ENCODE results near the gene ADAD2.

Gene ADAD2

DNA sequence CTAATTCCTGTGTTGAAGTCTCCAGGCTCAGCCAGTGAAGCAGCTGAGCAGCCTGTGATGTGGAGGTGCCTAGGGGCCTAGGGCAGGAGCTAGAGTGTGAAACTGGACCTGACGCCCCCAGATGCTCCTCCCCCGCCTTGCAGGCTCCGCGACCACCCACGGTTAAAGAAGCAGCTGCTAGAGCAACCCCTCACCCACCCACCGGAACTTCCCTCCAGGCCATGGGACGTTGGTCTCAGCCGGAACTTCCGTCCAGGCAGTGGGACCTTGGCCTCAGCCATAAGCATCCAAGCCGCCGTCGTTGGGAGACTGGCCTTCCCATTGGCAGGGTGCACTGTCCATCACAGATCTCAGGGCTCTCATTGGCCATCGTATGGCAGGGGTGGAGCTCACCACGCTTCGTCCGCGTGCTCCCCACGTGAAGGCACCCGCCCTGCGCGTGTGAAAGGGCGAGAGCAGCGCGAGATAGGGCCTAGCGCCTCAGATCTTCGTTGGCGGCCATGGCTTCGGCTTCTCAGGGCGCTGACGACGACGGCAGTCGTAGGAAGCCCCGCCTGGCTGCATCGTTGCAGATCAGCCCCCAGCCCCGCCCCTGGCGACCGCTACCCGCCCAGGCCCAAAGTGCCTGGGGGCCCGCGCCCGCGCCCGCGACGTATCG lies at the start of gene ADAD2:
Gene ADAD2 (plus strand): TSS at position 427 of the 658 bp plus-strand sequence. CDS start 74 bp downstream, at position 501.
- FAIRE-seq: no peak

DNA sequence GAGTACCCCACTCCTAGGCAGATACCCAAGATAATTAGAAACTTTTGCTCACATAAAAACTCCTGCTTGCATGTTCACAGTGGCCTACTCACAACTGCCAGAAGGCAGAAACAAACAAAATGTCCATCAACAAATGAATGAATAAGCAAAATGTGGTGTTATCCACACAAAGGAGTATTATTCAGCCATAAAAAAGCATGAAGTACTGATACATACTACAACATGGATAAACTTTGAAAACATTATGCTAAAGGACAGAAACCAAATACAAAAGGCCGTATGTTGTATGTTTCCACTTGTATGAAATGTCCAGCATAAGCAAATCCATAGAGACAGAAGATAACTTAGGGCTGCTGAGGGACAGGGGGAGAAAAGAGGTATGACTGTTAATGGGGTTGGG lies 47.9 kb upstream of the ADAD2 start:
- no peak for FAIRE-seq

DNA sequence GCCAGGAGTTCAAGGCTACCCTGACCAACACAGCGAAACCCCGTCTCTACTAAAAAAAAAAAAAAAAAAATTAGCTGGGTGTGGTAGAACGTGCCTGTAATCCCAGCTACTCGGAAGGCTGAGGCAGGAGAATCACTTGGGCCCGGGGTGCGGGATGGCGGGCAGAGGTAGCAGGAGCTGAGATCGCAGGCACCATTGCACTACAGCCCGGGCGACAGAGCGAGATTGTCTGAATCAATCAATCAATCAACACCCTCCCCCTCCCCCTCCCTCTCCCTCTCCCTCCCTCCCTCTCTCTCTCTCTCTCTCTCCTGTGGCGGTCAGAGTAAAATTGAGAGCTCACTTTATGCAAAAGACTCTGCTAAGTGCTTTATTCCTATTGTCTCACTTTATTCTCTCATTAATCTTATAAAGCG lies 47.2 kb upstream of the ADAD2 start:
- FAIRE-seq: no peak

DNA sequence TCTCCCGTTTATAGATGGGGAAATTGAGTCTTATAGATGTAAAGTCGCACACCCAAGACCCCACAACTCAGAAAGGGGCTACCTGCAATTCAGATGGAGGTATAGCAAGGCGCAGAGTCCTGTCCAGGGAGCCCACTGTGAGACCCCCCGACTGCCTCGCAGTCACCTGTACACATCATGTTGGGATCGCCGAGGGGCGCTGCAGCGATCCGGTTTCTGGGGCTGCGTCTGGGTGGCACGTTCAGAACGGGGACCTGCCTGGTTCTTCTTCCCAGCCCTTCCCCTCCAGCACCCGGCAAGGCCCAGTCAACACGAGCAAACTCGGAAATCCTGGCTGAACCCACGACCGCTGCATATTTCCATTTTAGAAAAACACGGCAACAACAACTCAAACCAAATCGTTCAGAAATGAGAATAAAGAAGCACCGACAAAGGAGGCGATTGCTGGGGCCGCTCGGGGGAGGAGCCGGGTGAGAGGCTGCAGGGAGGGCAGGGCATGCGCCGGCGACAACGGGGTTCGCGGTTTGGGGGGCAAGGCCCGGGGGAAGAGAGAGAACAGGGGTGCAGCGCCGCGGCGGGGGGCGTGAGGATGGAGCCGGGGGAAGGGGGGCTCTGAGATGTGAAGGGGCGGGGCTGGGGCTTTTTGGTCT lies 46.6 kb upstream of the ADAD2 start:
- no peak for FAIRE-seq

DNA sequence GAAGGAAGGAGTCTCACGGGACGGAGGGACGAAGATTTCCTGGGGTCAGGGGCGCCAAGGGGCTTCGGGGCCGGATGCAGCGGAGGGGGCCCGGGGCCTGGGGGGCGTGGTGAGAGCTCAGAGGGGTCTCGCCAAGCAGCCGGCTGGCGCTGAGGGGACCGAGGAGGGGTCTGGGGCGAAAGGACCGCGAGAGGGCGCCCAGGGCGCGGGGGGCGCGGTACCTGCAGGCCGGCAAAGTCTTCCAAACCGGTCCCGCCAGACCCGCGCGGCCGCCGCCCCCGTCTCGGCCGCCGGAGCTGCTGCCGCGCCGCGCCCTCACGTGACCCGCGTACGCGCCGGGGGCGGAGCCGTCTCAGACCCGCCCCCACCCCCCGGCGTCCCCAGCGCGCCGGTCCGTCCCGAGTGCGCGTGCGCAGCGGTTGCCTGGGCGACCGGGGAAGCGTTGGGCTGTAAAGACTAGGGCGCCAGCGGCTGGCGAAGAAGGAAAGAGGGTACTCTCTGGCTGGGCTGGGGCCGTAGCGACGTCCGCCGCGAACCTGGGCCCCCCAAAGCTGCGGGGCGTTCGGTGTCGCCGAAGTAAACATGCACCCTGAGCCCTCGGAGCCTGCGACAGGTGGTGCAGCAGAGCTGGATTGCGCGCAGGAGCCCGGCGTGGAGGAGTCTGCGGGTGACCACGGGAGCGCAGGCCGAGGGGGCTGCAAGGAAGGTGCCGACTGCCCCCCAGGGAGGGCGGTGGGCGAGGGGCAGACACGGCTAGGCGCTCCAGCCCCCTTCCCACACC lies 45.9 kb upstream of the ADAD2 start, which contains the start of the genes DNAAF1 and HSDL1:
Gene DNAAF1 (plus strand): TSS at position 450 of the 781 bp plus-strand sequence. CDS start 133 bp downstream, at position 583.
Gene HSDL1 (minus strand): TSS at position 319 of the 781 bp plus-strand sequence. CDS start 13,856 bp downstream, outside the sequence.
- no peak for FAIRE-seq

DNA sequence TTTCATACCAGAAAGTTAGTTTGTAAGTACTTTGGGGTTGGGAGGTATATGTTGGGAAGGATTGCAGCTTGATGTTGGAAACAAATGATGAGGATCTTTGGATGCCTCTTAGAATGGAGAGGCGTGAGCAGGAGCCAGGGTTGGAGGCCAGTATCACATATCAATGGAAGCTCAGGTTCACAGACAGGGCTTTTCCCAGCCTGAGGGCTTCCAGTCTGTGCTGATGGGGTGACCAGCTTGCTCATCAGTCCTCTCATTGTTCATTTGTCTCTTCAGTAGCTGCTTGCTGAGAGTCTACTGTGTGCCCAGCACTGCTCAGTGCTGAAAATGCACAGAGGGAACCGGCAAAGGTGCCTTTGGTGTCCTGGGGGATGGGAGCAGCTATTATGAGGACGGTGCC lies 40.0 kb upstream of the ADAD2 start:
- FAIRE-seq: no peak

DNA sequence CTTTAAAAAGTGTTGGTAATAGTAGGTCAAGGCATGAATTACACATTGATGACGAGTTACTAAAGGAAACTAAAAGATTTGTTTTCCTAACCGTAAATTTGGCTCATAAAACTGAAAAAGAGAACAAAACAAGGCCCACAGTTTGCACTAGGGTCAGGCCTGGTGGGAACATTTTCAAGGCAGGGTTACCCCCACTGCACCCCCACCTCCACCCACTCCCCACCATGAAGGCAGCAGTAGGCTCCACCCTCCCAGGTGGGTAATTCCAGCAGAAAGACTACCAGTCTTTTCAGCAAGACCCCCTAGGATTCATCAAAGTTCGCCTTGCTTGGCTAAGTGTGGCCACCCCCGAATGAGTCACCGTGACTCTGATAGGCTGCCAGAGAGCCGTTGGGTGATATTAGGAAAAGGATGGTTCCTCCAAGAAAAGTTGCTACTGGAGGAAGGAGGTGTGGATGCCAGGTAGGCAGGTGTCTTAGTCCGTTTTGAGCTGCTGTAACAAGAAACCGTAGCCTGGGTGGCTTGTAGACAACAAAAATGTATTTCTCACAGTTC lies 37.2 kb upstream of the ADAD2 start:
- FAIRE-seq: no peak

DNA sequence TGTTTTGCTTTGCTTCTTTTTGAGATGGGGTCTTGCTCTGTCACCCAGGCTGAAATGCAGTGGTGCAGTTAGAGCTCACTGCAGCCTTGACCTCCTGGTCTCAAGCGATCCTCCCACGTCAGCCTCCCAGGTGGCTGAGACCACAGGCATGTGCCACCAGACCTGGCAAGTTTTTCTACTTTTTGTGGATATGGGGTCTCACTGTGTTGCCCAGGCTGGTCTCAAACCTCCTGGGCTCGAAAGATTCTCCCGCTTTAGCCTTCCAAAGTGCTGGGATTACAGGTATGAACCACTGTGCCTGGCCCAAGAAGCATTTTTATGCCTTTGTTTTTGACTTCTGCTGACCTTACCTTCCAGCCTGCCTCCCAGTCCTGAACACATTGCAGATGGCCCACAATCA lies 35.7 kb upstream of the ADAD2 start:
- no peak for FAIRE-seq

DNA sequence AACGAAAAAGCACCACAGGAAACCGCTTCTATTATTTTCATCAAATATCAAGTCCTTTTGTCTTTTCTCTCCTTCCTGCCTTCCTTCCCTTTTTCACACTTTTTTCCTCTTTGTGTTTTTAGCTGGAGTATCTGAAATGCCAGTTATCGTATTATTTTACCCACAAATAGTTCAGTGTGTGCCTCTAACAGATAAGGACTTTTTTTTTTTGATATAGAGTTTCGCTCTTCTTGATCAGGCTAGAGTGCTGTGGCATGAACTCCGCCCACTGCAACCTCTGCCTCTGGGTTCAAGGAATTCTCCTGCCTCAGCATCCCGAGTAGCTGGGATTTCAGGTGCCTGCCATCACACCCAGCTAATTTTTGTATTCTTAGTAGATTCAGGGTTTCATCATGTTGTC lies 35.2 kb upstream of the ADAD2 start:
- FAIRE-seq: no peak

DNA sequence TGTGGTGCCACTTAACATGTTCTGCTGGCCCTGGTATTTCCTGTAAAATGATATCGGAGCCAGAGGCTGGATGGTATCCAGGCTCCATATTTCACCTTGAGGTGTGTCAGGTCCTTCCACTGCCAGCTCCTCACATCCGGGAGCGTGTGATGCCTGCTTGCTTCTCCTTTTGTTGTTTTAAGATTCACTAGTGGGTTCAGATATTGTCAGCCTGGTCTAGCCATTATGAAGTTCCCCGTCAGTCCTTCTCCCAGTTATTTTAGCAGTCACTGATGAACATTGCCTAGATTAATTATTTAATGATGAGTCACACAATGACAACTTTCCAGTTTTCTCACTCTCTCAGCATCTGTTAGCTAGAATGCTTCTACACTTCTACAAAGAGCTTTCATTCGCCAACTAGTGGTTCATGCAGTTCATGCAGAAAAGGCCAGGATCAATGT lies 34.6 kb upstream of the ADAD2 start:
- FAIRE-seq: no peak

DNA sequence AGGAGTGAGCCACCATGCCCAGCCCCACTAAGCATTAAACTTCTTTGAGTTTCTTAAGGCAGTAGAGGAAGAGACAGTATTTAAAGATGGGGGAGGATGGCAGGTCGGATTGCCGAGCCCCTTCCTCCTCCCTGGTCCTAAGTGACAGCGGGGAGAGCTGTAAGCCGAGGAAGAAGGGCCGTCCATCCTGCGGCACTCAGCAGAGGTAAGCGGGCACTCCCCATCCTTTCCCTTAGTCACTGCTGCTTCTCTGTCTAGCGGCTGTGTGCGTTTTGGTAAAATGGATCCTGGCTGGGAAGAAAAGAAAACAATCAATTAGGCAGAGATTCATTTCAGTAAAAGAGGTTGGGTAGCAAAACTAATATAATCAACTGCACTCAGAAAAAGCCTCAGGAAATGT lies 31.9 kb upstream of the ADAD2 start:
- FAIRE-seq: no peak

DNA sequence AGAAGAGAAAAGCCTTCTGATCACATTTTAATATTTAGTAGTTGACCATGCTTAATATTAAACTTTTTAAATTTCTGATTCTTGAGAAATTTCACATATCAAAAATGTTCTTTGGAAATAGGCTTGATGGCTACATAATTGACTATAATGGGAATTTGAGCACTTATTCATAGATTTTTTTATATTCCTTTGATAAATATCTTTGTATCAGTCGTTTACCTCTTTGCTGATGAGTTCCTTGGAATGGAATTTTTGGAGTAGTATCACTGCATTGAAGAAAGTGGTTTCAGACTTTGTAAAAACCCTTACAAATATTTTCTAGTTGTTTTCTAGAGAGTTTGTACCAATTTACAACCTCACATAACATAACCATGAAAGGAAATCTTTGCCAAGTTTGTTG lies 31.2 kb upstream of the ADAD2 start:
- FAIRE-seq: no peak

DNA sequence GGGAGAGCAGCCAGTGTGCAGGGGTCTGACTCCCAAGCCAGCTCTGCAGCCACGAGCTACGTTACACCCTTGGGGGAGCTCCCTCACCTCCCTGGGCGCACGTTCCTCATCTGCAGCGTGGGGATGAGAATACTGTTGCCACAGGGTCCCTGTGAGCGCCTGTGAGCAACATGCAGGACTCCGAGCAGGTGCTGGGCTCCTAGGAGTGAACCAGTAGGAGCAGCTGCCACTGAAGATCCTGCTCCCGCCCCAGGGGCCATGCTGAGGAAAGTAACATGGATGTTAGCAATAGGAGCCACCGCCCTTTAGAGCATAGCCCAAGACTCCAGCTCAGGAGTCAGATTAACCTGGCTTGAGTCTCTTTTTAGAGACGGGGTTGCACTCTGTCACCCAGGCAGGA lies 29.9 kb upstream of the ADAD2 start:
- FAIRE-seq: no peak

DNA sequence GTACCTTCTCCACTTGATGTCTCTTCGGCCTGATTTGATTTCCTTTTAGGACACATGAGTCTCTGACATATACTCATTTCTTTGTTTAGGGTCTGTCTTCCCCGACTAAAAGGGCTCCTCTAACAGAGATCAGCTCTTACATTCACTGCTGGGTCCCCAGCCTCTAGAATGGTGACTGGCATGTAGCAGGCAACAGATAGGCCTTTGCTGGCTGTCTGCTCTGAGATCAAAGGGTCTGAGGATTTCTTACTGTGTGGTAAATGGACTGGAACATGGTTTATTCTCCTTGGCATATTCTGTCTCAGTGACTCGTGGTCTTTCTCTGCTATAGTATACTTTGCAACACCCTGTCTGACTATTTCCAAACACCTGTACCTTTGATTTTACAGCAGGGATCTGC lies 29.2 kb upstream of the ADAD2 start:
- FAIRE-seq: no peak

DNA sequence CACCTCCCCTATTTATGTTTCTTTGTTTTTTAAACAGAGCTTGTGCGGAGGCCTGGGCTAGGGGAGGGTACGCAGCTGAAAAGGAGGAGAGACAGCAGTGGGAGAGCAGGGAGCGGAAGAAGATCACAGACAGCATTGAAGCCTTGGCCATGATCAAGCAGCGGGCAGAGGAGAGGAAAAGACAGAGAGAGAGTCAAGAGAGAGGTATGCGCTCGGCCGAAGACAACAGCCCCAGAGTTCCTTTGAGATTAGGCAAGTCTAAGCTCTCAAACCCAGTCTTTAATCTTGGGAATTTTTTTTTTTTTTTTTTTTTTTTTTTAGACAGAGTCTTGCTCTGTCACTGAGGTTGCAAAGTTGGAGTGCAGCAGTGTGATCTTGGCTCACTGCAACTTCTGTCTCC lies 25.2 kb upstream of the ADAD2 start:
- no peak for FAIRE-seq

DNA sequence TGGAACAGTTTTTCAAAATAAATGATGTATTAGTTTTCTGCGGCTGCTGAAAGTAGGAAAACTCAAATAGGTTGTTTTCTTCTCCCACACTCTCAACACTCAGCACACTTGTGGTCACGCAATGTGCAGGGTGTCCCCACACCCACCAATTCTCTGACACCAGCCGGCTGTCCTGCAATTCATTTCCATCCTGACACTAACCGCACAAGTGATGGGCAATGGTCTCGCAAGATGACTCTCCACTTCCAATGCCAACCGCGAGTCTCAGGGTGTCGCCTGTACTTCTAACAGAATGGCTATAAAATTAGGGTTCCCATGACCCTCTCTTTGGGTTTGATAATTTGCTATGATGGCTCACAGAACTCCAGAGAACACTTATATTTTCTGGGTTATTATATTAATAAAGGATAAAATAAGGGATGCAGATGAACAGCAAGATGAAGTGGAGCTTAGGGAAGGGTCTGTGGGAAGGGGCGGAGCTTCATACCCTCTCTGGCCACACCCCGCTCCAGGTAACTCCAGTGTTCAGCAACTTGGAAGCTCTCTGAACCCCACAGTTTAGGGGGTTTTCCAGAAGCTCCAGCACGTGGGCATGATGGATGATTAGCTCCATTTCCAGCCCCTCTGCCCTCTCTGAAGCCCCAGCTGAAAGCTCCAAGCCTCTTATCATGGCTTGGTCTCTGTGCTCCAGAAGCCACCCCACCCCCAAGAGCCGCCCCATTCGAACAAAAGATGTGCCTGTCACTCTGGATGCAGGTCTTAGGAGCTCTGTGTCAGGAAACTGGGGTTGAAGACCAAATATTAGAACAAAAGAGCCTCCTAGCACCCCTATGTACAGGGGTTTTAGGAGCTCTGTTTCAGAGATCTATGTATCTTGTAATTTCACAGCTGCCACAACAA lies 23.9 kb upstream of the ADAD2 start:
- no peak for FAIRE-seq

DNA sequence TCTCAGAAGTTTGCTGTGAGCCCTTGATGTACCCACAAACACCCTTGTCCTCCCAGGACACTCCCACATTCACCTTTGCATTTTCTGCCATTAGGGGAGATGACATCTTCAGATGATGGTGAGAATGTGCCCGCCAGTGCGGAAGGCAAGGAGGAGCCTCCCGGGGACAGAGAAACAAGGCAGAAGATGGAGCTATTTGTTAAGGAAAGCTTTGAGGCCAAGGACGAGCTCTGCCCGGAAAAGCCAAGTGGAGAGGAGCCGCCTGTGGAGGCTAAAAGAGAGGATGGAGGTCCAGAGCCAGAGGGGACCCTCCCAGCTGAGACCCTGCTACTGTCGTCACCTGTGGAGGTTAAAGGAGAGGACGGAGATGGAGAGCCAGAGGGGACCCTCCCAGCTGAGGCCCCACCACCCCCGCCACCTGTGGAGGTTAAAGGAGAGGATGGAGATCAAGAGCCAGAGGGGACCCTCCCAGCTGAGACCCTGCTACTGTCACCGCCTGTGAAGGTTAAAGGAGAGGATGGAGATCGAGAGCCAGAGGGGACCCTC lies 21.1 kb upstream of the ADAD2 start:
- FAIRE-seq: no peak

DNA sequence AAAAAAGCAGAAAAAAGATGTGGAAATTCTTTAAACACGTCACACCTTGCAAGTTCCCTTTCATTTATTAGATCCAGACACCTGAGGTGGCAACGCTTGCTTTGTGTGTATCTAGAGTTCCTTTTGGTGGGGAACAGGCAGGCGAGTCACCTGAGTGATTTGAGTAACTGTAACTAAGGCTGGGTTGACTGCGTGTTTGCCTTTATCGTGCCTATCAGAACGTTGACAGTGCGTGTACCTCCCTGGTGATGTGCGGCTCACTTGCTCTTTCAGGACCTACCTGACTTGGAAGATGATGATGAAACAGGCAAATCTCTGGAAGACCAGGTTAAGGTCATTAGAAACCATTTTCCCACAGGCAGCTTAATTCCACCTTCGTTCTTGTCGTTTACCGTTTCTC lies 16.6 kb upstream of the ADAD2 start:
- FAIRE-seq: no peak

DNA sequence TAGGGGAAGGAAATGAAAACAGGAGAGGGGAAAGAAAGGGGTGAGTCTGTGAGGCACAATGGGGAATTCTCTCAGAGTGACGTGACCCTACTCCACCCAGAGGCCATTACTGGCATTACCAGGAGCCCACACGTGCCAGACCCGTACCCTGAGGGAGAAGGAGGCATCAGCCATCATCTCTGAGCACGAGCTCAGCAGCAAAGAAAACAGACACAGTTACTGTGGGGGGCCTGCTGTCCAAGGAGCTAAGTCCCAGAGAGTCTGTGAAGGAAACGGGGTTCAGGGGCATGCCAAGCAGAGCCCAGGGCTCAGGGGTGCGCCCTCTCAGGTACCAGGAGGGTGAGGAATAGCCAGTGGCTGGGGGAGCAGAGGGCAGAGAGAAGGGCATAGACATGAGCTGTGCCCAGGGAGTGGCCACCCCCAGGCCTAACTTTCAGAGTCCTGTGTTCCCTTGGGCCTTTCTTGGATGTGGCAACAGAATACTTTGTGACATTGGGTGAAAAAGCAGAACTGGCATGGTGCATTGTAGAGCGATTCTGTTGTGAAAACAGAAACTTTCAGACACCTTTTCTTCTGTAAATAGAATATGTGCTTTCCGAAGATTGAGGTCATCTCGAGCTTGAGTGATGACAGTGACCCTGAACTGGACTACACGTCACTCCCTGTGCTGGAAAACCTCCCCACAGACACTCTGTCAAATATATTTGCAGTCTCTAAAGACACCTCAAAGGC lies 15.4 kb upstream of the ADAD2 start:
- FAIRE-seq: no peak

DNA sequence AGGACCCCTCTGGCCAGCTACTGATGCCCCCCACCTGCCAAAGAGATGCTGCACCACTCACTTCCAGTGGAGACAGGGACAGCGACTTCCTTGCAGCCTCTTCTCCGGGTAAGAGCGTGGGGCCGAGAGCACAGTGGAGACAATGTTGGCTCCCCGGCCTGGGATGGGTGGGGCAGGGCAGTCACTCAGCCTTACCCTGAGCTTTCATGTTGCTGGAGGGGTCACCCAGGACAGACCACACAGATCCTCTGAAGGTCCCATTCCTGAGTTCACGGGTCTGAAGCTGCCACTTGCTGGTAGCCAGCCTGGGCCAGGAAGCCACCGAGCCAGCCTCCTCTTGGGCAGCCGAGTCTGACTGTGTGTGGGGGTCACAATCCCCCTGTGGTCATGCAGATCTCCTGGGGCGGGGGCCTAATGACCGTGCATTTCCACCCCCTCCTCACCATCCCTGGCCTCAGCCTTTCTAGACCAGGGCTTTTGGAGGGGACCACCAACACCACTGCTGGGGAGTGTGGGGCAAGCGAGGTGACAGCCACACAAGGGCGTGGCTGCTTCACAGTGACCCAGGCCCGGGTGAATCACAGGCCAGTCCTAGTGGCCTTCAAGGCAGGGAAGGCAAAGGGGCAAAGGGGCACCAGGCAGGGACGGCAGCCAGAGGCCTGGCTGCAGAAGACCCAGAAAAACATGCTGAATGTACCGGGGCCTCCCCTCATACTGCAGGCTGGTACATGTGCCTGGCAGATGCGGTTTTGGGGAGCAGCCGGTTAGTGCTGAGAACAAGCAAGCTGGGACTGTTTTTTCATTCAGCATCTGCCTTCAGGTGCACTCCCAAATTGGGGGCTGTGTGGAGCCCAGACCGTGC lies 14.5 kb upstream of the ADAD2 start:
- FAIRE-seq: no peak

All from colon (tissue), 2 donors.